Measurements from ENCODE around the gene BTF3L4. TPM values are rescaled to one million over a fixed set of nuclear protein-coding genes. Genes with fewer than 3 reads are reported as not detected.
"Not testable (repeated sequence)": the region's sequence is repeated elsewhere in the genome, so short reads cannot be mapped to it uniquely, and the experiment has no call there.

Gene BTF3L4
- total RNA-seq, 2 experiments from 2014 or later: 33.4 to 34.5 TPM

DNA sequence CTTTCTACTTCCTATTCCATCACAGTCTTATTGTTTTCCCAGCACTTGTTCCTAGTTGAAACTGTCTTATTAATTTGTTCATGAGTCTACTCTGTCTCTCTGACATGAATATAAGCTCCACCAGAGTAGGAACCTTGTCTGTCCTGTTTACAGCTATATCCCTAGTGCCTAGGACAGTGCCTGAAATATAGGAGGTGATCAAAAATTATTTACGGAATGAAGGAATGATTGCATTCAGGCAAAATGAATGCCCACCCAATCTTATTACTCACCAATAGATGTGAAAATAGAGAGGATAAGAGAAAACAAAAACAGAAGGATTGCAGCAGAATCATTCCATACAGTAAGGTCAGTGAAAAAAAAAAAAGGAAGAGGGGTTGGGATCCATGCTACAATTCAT is 2.2 kb upstream of the BTF3L4 start:
- CTCF ChIA-PET: interaction anchor here (0.5 kb wide), 1 partner anchor 715 kb away, joined by 3 read pairs; no protein-coding TSS in a partner anchor
- POLR2A ChIA-PET: no interaction called here

- ChIA-PET CTCF (interaction anchor here (0.5 kb wide), 1 partner anchor 714 kb away, joined by 3 read pairs; no protein-coding TSS in a partner anchor), POLR2A (interaction anchor here (0.6 to 2.5 kb wide), 2 partner anchors 21 to 349 kb away, joined by 3 to 14 read pairs; partner anchors contain the start of gene KTI12)
Observed at GRCh38 chr1:52054496-52055065, 1.5 kb upstream of the BTF3L4 start.

DNA sequence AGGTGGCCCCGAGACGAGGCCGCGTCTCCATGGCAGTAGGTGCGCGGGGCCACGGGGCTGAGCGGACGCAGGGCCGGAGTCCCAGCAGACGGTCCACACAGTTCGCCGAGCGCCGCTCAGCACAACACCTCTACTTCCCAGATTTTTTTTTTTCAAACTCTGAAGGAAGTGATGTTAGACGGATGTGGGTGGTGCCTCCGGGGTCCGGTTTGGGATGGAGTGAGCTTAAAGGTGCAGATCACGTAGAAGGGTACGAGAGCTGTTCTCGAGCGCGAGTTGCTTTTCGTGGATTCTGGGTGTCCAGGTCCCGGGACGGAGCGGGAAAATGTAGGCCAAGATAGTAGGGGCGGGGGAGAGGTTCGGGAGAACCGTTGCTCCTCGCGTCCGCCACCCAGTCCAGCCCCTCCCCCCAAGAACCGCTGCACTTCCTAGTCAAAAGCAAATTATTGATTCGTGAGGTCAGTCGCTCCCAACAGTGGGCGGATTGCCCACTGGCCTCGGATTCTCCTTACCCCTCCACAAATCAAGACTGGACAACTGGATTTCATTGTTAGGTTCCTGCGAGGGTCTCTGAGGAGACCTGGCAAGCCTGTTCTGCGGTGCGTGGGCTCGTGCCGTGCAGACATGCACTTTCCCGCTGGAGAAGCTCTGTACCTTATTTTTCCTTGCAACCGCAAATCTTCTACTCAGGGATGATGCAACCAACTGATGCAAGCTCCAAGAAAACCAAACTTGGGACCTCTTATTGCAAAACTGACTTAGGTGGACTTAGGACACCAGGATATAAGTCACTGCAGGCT is 829 bp upstream of the BTF3L4 start, which contains the start of gene TXNDC12:
Gene TXNDC12 (minus strand): TSS at position 126 of the 800 bp plus-strand sequence. CDS start 95 bp downstream, at position 31.
- POLR2A ChIA-PET: interaction anchor here (0.6 to 2.5 kb wide), 2 partner anchors 22 to 348 kb away, joined by 3 to 14 read pairs; partner anchors contain the start of gene KTI12

GRCh38 chr1:52055866-52056162 is 281 bp upstream of the BTF3L4 start:
- CTCF ChIA-PET: no interaction called here
- POLR2A ChIA-PET: interaction anchor here (2.5 kb wide), 1 partner anchor 22 kb away, joined by 14 read pairs; the partner anchor contains the start of gene KTI12

More for the DNA sequence above, 829 bp upstream of the BTF3L4 start, which contains the start of gene TXNDC12:
- CTCF ChIA-PET: no interaction called here

- ChIA-PET CTCF (no interaction called here), POLR2A (interaction anchor here (2.5 kb wide), 1 partner anchor 23 kb away, joined by 14 read pairs; the partner anchor contains the start of gene KTI12)
Observed at GRCh38 chr1:52056937-52057231, 789 bp downstream of the BTF3L4 start.

DNA sequence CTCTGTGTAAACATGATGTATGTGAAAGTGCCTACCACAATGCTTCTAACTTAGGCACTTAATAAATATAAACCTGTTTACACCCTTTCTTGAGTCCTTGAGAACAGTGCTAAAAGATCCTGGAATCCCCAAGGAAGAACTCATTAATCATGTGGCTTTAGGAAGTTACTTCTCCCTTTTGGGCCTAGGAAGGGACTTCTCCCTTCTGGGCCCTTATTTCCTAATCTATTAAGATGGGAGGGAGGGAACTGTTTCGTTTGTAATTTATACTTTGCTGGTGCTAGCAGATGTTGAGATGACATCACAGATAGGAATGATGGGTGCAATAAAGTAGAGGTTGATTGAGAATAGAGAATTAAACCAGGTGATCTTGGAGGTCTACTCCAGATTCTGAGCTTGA is 1.2 kb downstream of the BTF3L4 start:
- ChIA-PET POLR2A (interaction anchor here (2.5 kb wide), 1 partner anchor 24 kb away, joined by 14 read pairs; the partner anchor contains the start of gene KTI12), CTCF (no interaction called here)

DNA sequence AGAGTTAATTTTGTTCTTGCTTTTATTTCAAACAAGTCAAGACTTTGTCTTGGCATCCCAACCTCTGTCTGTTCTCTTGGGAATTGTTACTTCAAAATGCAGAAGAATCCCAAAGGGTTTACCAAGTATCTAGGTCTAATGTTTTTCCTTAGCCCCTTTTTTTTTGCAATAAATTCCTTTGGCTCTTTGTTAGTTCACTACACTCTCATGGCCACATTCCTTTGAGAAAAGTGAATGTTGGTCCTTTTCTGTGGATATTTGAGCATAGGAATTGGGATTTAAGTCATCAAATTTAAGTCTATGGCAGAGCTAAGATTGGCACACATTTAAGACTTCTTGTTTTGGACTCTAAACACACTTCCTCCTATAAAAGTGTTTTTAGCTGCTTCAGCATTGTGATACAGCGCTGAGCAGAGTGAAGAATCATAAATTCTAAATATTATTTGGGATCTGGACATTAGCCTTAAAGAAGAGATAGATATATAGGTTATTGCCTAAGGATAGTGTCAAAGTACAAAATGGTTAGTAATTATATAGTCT is 1.9 kb downstream of the BTF3L4 start:
- ChIA-PET CTCF (no interaction called here), POLR2A (no interaction called here)

DNA sequence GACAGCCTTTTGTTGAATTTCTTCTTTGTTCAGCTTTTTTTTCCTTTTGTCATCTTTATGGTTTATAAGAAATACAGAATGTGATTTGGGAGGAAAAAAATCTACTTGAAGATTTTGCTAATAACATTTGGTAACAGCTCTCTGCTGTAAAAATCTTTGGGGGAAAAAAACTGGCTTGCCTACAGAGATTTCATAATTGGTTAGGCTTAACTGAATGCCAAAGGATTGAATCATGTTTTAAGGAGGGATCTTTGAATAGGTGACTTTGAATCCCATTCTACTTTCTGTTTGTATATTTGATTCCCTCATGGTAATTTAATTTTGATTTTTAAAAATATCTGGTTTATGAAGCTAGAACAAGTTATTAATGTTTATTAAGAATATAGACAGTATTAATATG is 3.2 kb downstream of the BTF3L4 start:
- POLR2A ChIA-PET: no interaction called here
- CTCF ChIA-PET: interaction anchor here (1.3 to 1.5 kb wide), 2 partner anchors 12 to 29 kb away, joined by 3 to 4 read pairs; no protein-coding TSS in a partner anchor

GRCh38 chr1:52059888-52060287 is 3.8 kb downstream of the BTF3L4 start:
- ChIA-PET CTCF (interaction anchor here (0.5 to 1.5 kb wide), 3 partner anchors 11 to 30 kb away, joined by 3 to 4 read pairs (median 3); no protein-coding TSS in a partner anchor), POLR2A (no interaction called here)

- POLR2A ChIA-PET: no interaction called here
- CTCF ChIA-PET: interaction anchor here (0.6 to 1.5 kb wide), 2 partner anchors 10 to 232 kb away, joined by 3 to 4 read pairs; no protein-coding TSS in a partner anchor
Observed at GRCh38 chr1:52060822-52061221, 4.7 kb downstream of the BTF3L4 start.

DNA sequence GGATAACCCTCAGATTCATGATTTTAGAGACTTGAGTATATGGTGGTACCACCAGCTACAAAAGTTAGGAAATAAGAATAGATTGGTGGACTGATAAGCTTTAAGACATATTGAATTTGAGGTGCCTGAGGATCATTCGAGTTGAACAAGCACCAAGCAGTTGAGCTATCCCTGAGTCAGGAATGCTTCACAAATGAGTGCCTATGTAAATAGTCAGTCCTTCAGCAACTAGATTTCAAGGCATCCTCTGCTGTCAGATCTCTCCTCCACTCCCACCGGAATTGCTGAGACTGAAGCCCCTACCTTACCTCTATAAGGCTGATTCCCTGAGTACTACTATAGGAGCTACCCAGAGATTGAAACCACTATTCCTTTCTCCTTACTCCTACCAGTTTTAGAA is 7.1 kb downstream of the BTF3L4 start:
- POLR2A ChIA-PET: no interaction called here
- CTCF ChIA-PET: no interaction called here

GRCh38 chr1:52070704-52071103 is 14.6 kb downstream of the BTF3L4 start:
- POLR2A ChIA-PET: no interaction called here
- CTCF ChIA-PET: interaction anchor here (0.6 to 1.2 kb wide), 3 partner anchors 11 to 50 kb away, joined by 3 to 4 read pairs (median 3); no protein-coding TSS in a partner anchor

- CTCF ChIA-PET: no interaction called here
Observed at GRCh38 chr1:52072291-52072690, 16.2 kb downstream of the BTF3L4 start.

GRCh38 chr1:52077277-52077676 is 21.2 kb downstream of the BTF3L4 start:
- CTCF ChIA-PET: interaction anchor here (1.2 kb wide), 1 partner anchor 394 kb away, joined by 3 read pairs; no protein-coding TSS in a partner anchor
- POLR2A ChIA-PET: not testable (repeated sequence)

More at GRCh38 chr1:52072291-52072690, 16.2 kb downstream of the BTF3L4 start:
- POLR2A ChIA-PET: no interaction called here

DNA sequence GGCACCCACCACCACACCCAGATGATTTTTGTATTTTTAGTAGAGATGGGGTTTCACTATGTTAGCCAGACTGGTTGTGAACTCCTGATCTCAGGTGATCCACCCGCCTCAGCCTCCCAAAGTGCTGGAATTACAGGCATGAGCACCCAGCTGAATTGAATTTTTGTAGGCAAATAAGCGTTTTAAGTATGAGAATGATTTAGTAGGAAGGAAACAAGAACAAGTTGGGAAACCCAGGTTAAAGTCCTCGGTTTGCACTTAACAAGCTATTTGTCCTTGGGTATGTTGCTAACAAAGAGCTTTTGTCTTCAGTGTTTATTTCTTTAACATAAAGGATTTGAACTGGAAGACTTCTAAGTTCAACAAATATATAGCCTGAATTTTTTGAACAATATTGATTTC is 23.9 kb downstream of the BTF3L4 start:
- POLR2A ChIA-PET: no interaction called here
- CTCF ChIA-PET: no interaction called here

GRCh38 chr1:52087892-52088291 is 31.8 kb downstream of the BTF3L4 start:
- CTCF ChIA-PET: interaction anchor here (0.6 kb wide), 1 partner anchor 653 kb away, joined by 4 read pairs; no protein-coding TSS in a partner anchor
- POLR2A ChIA-PET: not testable (repeated sequence)

DNA sequence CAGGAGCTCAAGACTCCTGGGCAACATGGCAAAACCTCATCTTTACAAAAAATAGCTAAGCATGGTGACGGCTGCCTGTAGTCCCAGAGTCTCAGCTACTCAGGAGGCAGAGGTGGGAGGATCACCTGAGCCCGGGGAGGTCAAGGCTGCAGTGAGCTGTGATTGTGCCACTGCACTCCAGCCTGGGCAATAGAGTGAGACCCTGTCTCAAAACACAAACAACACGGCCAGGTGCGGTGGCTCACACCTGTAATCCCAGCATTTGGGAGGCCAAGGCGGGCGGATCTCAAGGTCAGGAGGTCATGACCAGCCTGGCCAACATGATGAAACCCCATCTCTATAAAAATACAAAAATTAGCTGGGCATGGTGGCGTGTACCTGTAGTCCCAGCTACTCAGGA is 38.2 kb downstream of the BTF3L4 start:
- POLR2A ChIA-PET, CTCF ChIA-PET: not testable (repeated sequence)

GRCh38 chr1:52096216-52096615 is 40.1 kb downstream of the BTF3L4 start:
- ChIA-PET POLR2A (no interaction called here), CTCF (no interaction called here)

DNA sequence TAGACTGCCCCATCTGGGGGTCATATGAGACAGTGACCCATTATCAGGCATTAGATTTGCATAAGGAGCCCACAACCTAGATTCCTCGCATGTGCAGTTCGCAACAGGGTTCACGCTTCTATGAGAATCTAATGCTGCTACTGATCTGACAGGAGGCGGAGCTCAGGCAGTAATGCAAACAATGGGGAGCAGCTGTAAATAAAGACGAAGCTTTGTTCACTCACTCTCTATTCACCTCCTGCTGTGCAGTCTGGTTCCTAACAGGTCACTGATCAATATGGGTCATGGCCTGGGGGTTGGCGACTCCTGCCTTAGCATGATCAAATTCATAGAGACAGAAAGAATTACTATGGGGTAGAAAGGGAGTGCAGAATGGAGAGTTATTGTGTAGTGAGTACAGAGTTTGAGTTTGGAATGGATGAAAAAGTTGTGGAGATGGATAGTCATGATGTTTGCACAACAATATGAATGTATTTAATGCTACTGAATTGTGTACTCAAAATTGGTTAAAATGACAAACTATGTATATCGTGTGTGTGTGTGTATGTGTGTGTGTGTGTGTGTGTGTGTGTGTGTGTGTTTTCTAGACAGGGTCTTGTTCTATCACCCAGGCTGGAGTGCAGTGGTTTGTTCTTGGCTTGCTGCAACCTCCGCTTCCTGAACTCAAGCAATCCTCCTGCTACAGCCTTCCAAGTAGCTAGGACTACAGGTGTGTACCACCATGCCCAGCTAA is 42.2 kb downstream of the BTF3L4 start:
- ChIA-PET CTCF (no interaction called here), POLR2A (no interaction called here)

Data from activated CD8-positive, alpha-beta memory T cell treated with anti-CD3 and anti-CD28 coated beads for 36 hours (primary cell).